EH (cell line): Measurements from ENCODE around the gene ZFTA.

Experiments
- DNase-seq: peaks from one replicate; pipeline ENCODE4 v3.0.0-alpha.2; 2015; ENCODE audit warnings: low read depth

Gene ZFTA

GRCh38 chr11:63749624-63750023 lies 19.0 kb downstream of the ZFTA start:
- no peak for DNase-seq

DNA sequence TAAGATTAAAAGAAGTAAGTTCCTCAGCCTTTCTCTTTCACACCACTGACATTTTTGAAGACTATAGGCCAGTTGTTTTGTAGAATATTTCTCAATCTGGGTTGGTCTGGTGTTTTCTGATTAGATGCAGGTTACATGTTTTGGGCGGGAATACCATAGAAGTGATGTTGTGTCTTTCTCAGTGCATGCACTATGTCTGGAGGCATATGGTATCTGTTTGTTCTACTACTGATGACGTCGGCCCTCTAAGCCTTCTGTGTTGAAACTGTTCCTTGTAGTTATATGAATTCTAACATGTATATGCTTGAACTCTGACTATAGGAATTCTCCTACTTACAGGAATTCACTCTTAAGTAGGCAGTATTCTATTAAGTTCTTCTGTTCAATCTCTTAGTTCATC lies 21.6 kb downstream of the ZFTA start:
- DNase-seq, result peak; percentile 20

DNA sequence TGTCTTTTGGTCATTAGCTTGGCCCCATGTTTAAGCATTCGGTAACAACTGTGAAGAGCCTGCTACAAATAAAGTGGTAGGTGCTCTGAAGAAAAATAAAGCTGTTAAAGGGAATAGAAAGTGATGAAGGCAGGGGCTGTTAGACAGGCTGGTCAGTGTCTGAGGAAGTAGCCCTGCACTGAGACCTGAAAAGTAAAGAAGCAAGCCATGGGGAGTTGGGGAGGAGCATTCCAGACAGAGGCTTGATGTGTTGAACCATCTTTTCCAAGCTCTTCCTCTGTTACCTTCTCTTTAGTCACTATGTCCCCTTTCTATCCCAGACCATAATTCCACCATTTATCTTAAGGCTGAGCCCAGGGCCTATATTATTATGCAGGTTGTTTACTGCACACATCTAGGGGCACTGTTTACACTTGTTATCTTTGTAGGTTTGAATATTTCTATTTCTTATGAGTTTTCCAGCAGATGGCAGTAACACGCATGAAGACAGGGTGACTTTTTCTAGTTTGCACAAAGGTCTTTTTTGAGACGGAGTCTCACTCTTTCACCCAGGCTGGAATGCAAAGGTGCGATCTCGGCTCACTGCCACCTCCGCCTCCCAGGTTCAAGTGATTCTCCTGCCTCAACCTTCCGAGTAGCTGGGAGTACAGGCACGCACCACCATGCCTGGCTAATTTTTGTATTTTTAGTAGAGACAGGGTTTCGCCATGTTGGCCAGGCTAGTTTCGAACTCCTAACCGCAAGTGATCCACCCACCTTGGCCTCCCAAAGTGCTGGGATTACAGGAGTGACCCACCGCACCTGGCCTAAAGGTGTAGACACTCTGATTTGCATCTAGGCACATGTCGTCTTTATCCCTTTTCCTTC lies 23.0 kb downstream of the ZFTA start:
- DNase-seq, result peak; percentile 15

GRCh38 chr11:63738720-63739360 lies 29.7 kb downstream of the ZFTA start:
- DNase-seq, result peak; percentile 79

- DNase-seq, result no peak
Measured at GRCh38 chr11:63737718-63738117, 30.9 kb downstream of the ZFTA start.

DNA sequence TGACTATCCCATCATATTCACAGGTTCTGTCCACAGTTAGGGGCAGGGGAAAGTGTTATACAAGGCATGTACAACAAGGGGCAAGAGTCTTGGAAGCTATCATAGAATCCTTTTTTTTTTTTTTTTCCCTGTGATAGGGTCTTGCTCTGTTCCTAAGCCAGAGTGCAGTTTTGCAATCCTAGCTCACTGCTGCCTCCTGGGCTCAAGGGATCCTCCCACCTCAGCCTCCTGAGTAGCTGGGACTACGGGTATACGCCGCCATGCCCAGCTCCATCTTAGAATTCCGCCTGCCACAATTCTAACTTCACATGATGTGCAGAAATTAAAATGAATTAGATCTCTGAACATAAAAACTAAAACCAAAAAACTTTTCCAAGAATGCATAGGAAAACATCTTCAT lies 31.7 kb downstream of the ZFTA start:
- DNase-seq, result no peak

GRCh38 chr11:63729326-63729725 lies 39.2 kb downstream of the ZFTA start:
- no peak for DNase-seq

DNA sequence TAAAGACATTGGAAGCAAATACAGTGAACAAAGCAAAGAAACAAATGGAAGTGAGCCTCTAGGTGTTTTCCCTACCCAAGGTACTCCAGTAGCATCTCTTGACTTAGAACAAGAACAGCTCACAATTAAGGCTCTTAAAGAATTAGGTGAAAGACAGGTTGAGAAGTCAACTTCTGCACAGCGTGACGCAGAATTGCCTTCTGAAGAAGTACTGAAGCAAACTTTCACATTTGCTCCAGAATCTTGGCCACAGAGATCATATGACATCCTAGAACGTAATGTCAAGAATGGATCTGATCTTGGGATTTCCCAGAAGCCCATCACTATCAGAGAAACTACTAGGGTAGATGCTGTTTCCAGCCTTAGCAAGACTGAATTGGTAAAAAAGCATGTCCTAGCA lies 48.0 kb downstream of the ZFTA start:
- DNase-seq, result no peak

DNA sequence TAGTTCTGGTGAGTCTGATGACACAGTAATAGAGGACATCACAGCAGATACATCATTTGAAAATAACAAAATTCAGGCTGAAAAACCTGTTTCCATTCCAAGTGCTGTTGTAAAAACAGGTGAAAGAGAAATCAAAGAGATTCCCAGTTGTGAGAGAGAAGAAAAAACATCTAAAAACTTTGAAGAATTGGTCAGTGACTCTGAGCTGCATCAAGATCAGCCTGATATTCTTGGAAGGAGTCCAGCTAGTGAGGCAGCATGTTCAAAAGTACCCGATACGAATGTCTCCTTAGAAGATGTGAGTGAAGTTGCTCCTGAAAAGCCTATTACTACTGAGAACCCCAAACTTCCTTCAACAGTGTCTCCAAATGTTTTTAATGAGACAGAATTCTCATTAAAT lies 48.6 kb downstream of the ZFTA start:
- peak; percentile 33 for DNase-seq

- no peak for DNase-seq
Measured at GRCh38 chr11:63719001-63719400, 49.6 kb downstream of the ZFTA start.
